Panc1 (cell line): ENCODE measurements around the gene CRELD1. TPM values are rescaled to one million over a fixed set of nuclear protein-coding genes. Genes with fewer than 3 reads are reported as not detected.
A peak's percentile ranks its signal among the peaks of the same experiment; 100 is the strongest.

Experiments
- ATAC-seq: fragments of 200-7000 bp; cut with Tn5 transposase; 2 replicates; pipeline ENCODE4 v1.9.1; 2020; ENCODE audit warnings: mild to moderate bottlenecking, moderate library complexity
- BruUV-seq: library from RNA; stranded (reverse); fragments of 400-500 nt; replicated peaks from 2 replicates; lab custom pipeline; 2021; lab: Mats Ljungman, UMichigan
- CTCF ChIA-PET: fragments of 300-600 bp; sonication (Branson Sonifier 250); formaldehyde crosslinking; loops from one replicate; lab custom pipeline; 2022; ENCODE audit warnings: antibody characterized with exemption; lab: Charles Lee
- POLR2A ChIA-PET: fragments of 300-600 bp; sonication (Branson Sonifier 250); formaldehyde crosslinking; loops from one replicate; lab custom pipeline; 2022; ENCODE audit warnings: antibody characterized with exemption; lab: Charles Lee
- DNase-seq: peaks from one replicate; pipeline ENCODE4 v3.0.0-alpha.2; 2010; ENCODE audit warnings: low read depth, low spot score
- H3K27ac ChIP-seq: 2 replicates; pipeline ENCODE4 v1.5.1; 2011; ENCODE audit warnings: mild to moderate bottlenecking, low read length, inconsistent platforms
- H3K27me3 ChIP-seq: fragments of 200-500 bp; sonication (Bioruptor generic); 2 replicates; pipeline ENCODE4 v1.6.0; 2014; ENCODE audit warnings: low read length, inconsistent platforms; ENCODE audit not compliant: control insufficient read depth, insufficient read depth
- H3K36me3 ChIP-seq: fragments of 200-500 bp; sonication (Bioruptor generic); 2 replicates; pipeline ENCODE4 v1.5.1; 2014; ENCODE audit warnings: inconsistent platforms, mild to moderate bottlenecking, low read length, moderate library complexity; ENCODE audit not compliant: control insufficient read depth, insufficient read depth
- H3K4me1 ChIP-seq: 2 replicates; pipeline ENCODE4 v1.5.1; 2011; ENCODE audit warnings: inconsistent platforms, mild to moderate bottlenecking, low read length, moderate library complexity; ENCODE audit not compliant: control insufficient read depth, insufficient read depth
- H3K4me3 ChIP-seq, 2 experiments: 2 replicates each; pipeline ENCODE4 v1.5.1; 2011 to 2012; ENCODE audit warnings: low read depth in 2 of 2, low read length in 2 of 2, mild to moderate bottlenecking in 2 of 2, inconsistent platforms in 1 of 2, moderate library complexity in 1 of 2
- H3K9me3 ChIP-seq: fragments of 200-500 bp; sonication (Bioruptor generic); 2 replicates; pipeline ENCODE4 v1.5.1; 2014; ENCODE audit warnings: low read depth, mild to moderate bottlenecking, inconsistent platforms, low read length, moderate library complexity; ENCODE audit not compliant: control insufficient read depth, insufficient read depth
- CTCF ChIP-seq: fragments of 450-650 bp; IDR thresholded peaks from 2 replicates; pipeline ENCODE4 v1.5.1; 2017; ENCODE audit warnings: mild to moderate bottlenecking
- POLR2AphosphoS5 ChIP-seq: IDR thresholded peaks from 2 replicates; pipeline ENCODE4 v1.6.1; 2012; ENCODE audit warnings: mild to moderate bottlenecking, low read depth, low read length, moderate library complexity
- REST ChIP-seq, 2 experiments: IDR thresholded peaks; 2 replicates each; pipeline ENCODE4 v1.6.1; 2011 to 2012; ENCODE audit warnings: low read depth in 2 of 2, control low read depth in 1 of 2, low read length in 1 of 2, mild to moderate bottlenecking in 1 of 2, moderate library complexity in 1 of 2; ENCODE audit not compliant: insufficient read depth in 1 of 2
- SIN3A ChIP-seq: IDR thresholded peaks from 2 replicates; pipeline ENCODE4 v1.6.1; 2012; ENCODE audit warnings: low read depth, mild to moderate bottlenecking, low read length, moderate library complexity, borderline replicate concordance; ENCODE audit not compliant: insufficient read depth
- TCF7L2 ChIP-seq: IDR thresholded peaks from 2 replicates; pipeline ENCODE4 v1.6.1; 2011; ENCODE audit warnings: mild to moderate bottlenecking, low read depth, low read length, inconsistent platforms
- in situ Hi-C: cut with HindIII; loops from 2 replicates; pipeline ENCODE4 v1.10.0; 2016; ENCODE audit warnings: low sequenced_read_pairs, low pct_unique_long_range_greater_than_20kb
- intact Hi-C: fragments of 100-400 bp; cut with micrococcal nuclease; formaldehyde crosslinking; loops from one replicate; pipeline ENCODE4 v1.10.0; 2022; ENCODE audit not compliant: unreplicated experiment
- total RNA-seq: library from RNA; stranded (reverse); gene quantifications from one replicate; pipeline ENCODE4 v1.2.1, GENCODE V29; 2021; ENCODE audit not compliant: unreplicated experiment

The CRELD1 gene
- total RNA-seq, 1 experiment from 2014 or later: 15.4 TPM

- CTCF ChIA-PET: no interaction called here
- peak; percentile 99 for ATAC-seq
- Histone ChIP-seq H3K9me3 (no peaks in the 10 kb centered on the region), H3K4me3 (no peak overlapping the region), H3K36me3 (no peaks in the 10 kb centered on the region; the same call in 1 of the 2 replicates), H3K27ac (peak overlapping the region; percentile 30; the same call in 1 of the 2 replicates), H3K4me1 (peaks cover 14% of the 10 kb centered on the region), H3K27me3 (no peaks in the 10 kb centered on the region)
- in situ Hi-C loops: no loop called here
- intact Hi-C loops: no loop called here
- DNase-seq: peak; percentile 87
- TF ChIP-seq SIN3A: peak; percentile 77; the same call in 1 of the 2 replicates
- no peak for TF ChIP-seq CTCF
- no peak for TF ChIP-seq TCF7L2
- no peak for TF ChIP-seq REST (IDR thresholded peaks at IDR 0.05; ENCODE audit: insufficient read depth in 1 of 2, low read depth in 2 of 2, low read length in 1 of 2)
- TF ChIP-seq POLR2AphosphoS5: peak; percentile 61; the same call in 1 of the 2 replicates
- POLR2A ChIA-PET: interaction anchor here (0.5 kb wide), 1 partner anchor 18 kb away, joined by 3 read pairs; no protein-coding TSS in a partner anchor
- no TSS peak for BruUV-seq
Measured at GRCh38 chr3:9976721-9977709, 43.4 kb downstream of the CRELD1 start.

- ChIA-PET CTCF (no interaction called here), POLR2A (no interaction called here)
- BruUV-seq: no TSS peak
- no peak overlapping the region for H3K27ac ChIP-seq
- no peaks in the 10 kb centered on the region for H3K27me3 ChIP-seq
- TF ChIP-seq CTCF (no peak), SIN3A (no peak), POLR2AphosphoS5 (no peak), TCF7L2 (no peak)
- H3K9me3 ChIP-seq: no peaks in the 10 kb centered on the region
- intact Hi-C loops: no loop called here
- in situ Hi-C loops: no loop called here
- H3K4me1 ChIP-seq: peaks cover 14% of the 10 kb centered on the region
- ATAC-seq (no peak), DNase-seq (no peak)
- H3K36me3 ChIP-seq: no peaks in the 10 kb centered on the region; the same call in 1 of the 2 replicates
- no peak overlapping the region for H3K4me3 ChIP-seq
Measured at GRCh38 chr3:9978710-9979305, 45.2 kb downstream of the CRELD1 start.
